ENCODE results near the gene TAGLN2. TPM values are rescaled to one million over a fixed set of nuclear protein-coding genes. Genes with fewer than 3 reads are reported as not detected.

Gene TAGLN2
- total and polyA plus RNA-seq, 9 of the 15 experiments (the other 6 are each of a cell fraction or from before 2014, with no cell fraction given), result 192 to 683 (median 455) TPM

GRCh38 chr1:159923203-159924024 lies 1.9 kb downstream of the TAGLN2 start (continued):
- TF ChIP-seq ZNF280B (CRISPR knock-in tag; IDR thresholded peaks at IDR 0.05), result no peak
- TF ChIP-seq TCF3 (CRISPR knock-in tag; IDR thresholded peaks at IDR 0.05), result peak; percentile 57
- peak; percentile 6; the same call in 1 of the 2 replicates for TF ChIP-seq ZNF609 (CRISPR knock-in tag; IDR thresholded peaks at IDR 0.05; ENCODE audit: borderline replicate concordance)
- TF ChIP-seq ETS1 (conservative IDR thresholded peaks at IDR 0.05; ENCODE audit: control insufficient read depth, low read depth, low read length), result peak; percentile 84; the same call in 1 of the 2 replicates
- peak; percentile 49; the same call in 1 of the 2 replicates for TF ChIP-seq EP400 (IDR thresholded peaks at IDR 0.05)
- peak; percentile 50; the same call in 1 of the 2 replicates for TF ChIP-seq SOX6 (IDR thresholded peaks at IDR 0.05)
- no peak for TF ChIP-seq ZNF347 (CRISPR knock-in tag; IDR thresholded peaks at IDR 0.05; ENCODE audit: low read depth)
- TF ChIP-seq ZBTB33 (CRISPR knock-in tag; IDR thresholded peaks at IDR 0.05), result peak; percentile 59; the same call in 1 of the 2 replicates
- no peak for TF ChIP-seq IFI16 (CRISPR knock-in tag; IDR thresholded peaks at IDR 0.05)
- peak; percentile 66 for TF ChIP-seq SUPT5H (IDR thresholded peaks at IDR 0.05)
- peak in 1 of 2 experiments; percentile 40; a peak in 2 of 4 replicates for TF ChIP-seq NRF1 (conservative IDR thresholded peaks at IDR 0.05 in 1 of 2, IDR thresholded peaks at IDR 0.05 in 1 of 2)
- peak; percentile 55; the same call in 1 of the 2 replicates for TF ChIP-seq SMARCA4 (IDR thresholded peaks at IDR 0.05)
- TF ChIP-seq CHD4 (IDR thresholded peaks at IDR 0.05; ENCODE audit: insufficient read depth, insufficient replicate concordance, low read depth, low read length, poor library complexity, severe bottlenecking), result peak; percentile 48
- TF ChIP-seq FOXK1 (CRISPR knock-in tag; IDR thresholded peaks at IDR 0.05; ENCODE audit: borderline replicate concordance), result 0 out of 2 replicates have a peak, but pooled peaks have one; percentile 46
- TF ChIP-seq MEIS2 (IDR thresholded peaks at IDR 0.05; ENCODE audit: partially characterized antibody), result peak; percentile 40
